CD4-positive, alpha-beta memory T cell (primary cell): ENCODE measurements around the gene HMX1. TPM values are rescaled to one million over a fixed set of nuclear protein-coding genes. Genes with fewer than 3 reads are reported as not detected.
A peak's percentile ranks its signal among the peaks of the same experiment; 100 is the strongest.

ENCODE experiments used
- CTCF ChIA-PET: fragments of 350-600 bp; sonication (Branson Sonifier 250); formaldehyde crosslinking; loops from one replicate; lab custom pipeline; 2021; ENCODE audit warnings: inconsistent platforms; ENCODE audit not compliant: partially characterized antibody; lab: Charles Lee
- POLR2A ChIA-PET: fragments of 350-600 bp; sonication (Branson Sonifier 250); formaldehyde crosslinking; loops from one replicate; lab custom pipeline; 2021; ENCODE audit not compliant: partially characterized antibody; lab: Charles Lee
- DNase-seq, 5 donors: peaks; one replicate each; pipeline versions ENCODE4 v3.0.0 to v3.0.0-alpha.2; 2020 to 2022; ENCODE audit warnings: mixed read lengths in 1 of 5
- H3K27ac ChIP-seq: one replicate; pipeline ENCODE4 v1.7.0; 2013; ENCODE audit warnings: low read depth, low read length
- H3K27me3 ChIP-seq: 2 replicates; pipeline ENCODE4 v1.7.0; 2013; ENCODE audit warnings: mild to moderate bottlenecking, low read length, moderate library complexity; ENCODE audit not compliant: insufficient read depth
- H3K36me3 ChIP-seq: 2 replicates; pipeline ENCODE4 v1.7.0; 2013; ENCODE audit warnings: mild to moderate bottlenecking, low read length, moderate library complexity; ENCODE audit not compliant: insufficient read depth
- H3K4me1 ChIP-seq: 2 replicates; pipeline ENCODE4 v1.7.0; 2013; ENCODE audit warnings: mild to moderate bottlenecking, low read length, moderate library complexity; ENCODE audit not compliant: insufficient read depth
- H3K4me3 ChIP-seq, 2 donors: one replicate each; pipeline ENCODE4 v1.7.0; 2013; ENCODE audit warnings: low read length in 2 of 2, mild to moderate bottlenecking in 1 of 2
- H3K9me3 ChIP-seq, 2 donors: one replicate each; pipeline ENCODE4 v1.7.0; 2013; ENCODE audit warnings: low read length in 2 of 2, control low read depth in 1 of 2; ENCODE audit not compliant: control insufficient read depth in 1 of 2
- H3K27ac Mint-ChIP-seq, 7 donors: one replicate each; pipeline ENCODE4 v1.8.0; 2020 to 2021; ENCODE audit warnings: mixed read lengths in 7 of 7, mild to moderate bottlenecking in 6 of 7, inconsistent platforms in 3 of 7, moderate library complexity in 3 of 7
- H3K27me3 Mint-ChIP-seq, 2 donors: one replicate each; pipeline ENCODE4 v1.8.0; 2020 to 2021; ENCODE audit warnings: mixed read lengths in 2 of 2
- H3K36me3 Mint-ChIP-seq, 2 donors: one replicate each; pipeline ENCODE4 v1.8.0; 2020 to 2021; ENCODE audit warnings: mixed read lengths in 2 of 2, inconsistent platforms in 1 of 2, mild to moderate bottlenecking in 1 of 2
- H3K4me1 Mint-ChIP-seq, 4 donors: one replicate each; pipeline ENCODE4 v1.8.0; 2020 to 2021; ENCODE audit warnings: mixed read lengths in 4 of 4, mild to moderate bottlenecking in 1 of 4
- H3K4me3 Mint-ChIP-seq, 8 donors: one replicate each; pipeline ENCODE4 v1.8.0; 2020 to 2021; ENCODE audit warnings: mixed read lengths in 8 of 8, mild to moderate bottlenecking in 7 of 8, moderate library complexity in 6 of 8, inconsistent platforms in 3 of 8
- H3K9me3 Mint-ChIP-seq, 8 donors: one replicate each; pipeline ENCODE4 v1.8.0; 2020 to 2021; ENCODE audit warnings: mixed read lengths in 8 of 8, mild to moderate bottlenecking in 5 of 8, inconsistent platforms in 3 of 8, moderate library complexity in 1 of 8
- intact Hi-C: fragments of 100-400 bp; cut with micrococcal nuclease; formaldehyde crosslinking; loops from one replicate; pipeline ENCODE4 v1.15.1; 2023
- polyA plus RNA-seq, 2 donors: library from polyadenylated mRNA; unstranded; fragments of 300-500 nt; fragmentation: Illumina TruSeq; gene quantifications; one replicate each; pipeline ENCODE4 v1.2.3, GENCODE V29; 2021
- total RNA-seq, 2 experiments: library from RNA; stranded (reverse); gene quantifications; one replicate each; pipeline ENCODE4 v1.2.3, GENCODE V29; 2021

The HMX1 gene
- total and polyA plus RNA-seq, 4 experiments from 2014 or later, result not detected

DNA sequence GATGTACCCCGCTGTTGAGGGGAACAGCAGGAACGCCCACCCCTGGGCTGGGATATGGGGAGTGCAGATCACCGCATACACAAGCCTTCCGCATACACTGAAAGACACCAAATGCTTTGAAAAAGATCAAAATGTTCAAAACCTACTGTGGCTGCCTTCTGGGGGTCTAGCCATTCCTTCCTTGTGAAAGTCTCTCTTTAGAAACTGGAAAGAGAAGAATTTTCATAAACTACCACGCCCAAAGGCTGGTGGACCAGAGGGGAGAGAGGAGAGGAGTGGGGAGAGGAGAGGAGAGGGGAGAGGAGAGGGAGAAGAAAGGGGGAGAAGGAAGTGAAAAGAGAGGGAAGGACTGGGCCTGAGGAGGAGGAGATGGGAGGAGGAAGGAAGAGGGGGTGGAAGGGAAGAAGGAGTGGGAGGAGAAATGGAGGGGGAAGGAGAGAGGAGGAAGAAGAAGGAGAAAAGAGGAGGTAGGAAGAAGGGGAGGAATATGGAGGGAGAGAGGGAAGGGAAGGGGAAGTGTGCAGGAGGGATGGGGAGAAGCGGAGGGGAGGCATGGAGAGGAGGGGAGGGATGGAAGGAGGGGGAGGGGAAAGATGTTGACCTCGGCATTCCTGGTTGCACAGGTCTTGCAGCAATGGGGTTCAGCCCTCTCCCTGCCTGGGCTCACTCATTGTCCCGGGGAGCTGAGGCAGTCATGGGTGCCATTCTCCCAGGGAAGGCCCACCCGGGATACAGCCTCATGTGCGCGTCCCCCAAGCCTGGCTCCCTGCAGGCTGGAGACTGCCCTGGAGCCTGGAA, 5.5 kb upstream of the HMX1 start:
- H3K4me3 Mint-ChIP-seq, result no peak overlapping the region
- H3K36me3 ChIP-seq, result no peaks in the 10 kb centered on the region
- no peaks in the 10 kb centered on the region for H3K36me3 Mint-ChIP-seq
- intact Hi-C loops, result no loop called here
- H3K27ac Mint-ChIP-seq, result no peak overlapping the region
- H3K4me1 Mint-ChIP-seq, result peaks cover 3 to 8% (median 6%) of the 10 kb centered on the region in 4 donors
- H3K27me3 Mint-ChIP-seq, result peaks cover 31 to 42% of the 10 kb centered on the region in 2 donors
- H3K27ac ChIP-seq, result no peak overlapping the region
- H3K27me3 ChIP-seq, result peaks cover 4% of the 10 kb centered on the region
- no peaks in the 10 kb centered on the region for H3K4me1 ChIP-seq
- POLR2A ChIA-PET, result no interaction called here
- DNase-seq, result no peak
- H3K4me3 ChIP-seq, result no peak overlapping the region
- CTCF ChIA-PET, result no interaction called here
- H3K9me3 ChIP-seq, result no peaks in the 10 kb centered on the region
- H3K9me3 Mint-ChIP-seq, result peaks cover 0 to 3% (median 0%) of the 10 kb centered on the region in 8 donors

DNA sequence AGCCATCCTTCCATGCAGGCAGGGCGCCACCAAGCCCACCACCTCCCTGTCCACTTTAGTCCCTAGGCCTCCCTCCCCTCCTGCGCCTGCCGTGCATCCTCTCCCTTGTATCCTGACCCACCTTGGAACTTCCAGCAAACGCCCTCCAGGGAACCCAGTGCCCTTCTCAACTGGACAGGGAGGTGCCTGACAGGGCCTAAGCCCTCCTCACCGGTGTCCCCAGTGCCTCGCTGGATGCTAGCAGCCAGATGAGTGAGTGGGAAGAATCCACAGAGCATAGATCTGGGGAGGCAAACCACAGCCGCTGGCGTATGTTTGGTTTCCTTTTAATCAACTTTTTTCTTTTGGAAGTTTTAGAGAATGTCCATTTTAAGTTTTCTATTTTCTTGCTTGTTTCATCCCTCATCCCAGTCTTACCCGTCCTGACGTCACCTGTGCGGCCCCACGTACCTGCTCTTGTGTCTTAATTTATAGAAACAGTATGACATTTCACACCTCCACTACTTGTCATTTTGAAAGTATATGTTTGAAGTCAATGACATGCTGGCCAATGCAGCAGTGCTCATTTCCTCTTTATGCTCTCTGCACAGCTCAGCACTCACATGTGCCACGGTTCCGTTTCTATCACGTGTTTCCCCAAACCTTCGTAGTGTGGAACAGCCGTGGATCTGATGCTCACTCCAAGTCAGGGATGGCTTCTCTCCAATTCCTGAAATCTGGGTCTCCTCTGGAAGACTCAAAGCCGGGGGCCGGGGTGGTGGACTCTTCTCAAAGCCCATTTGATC, 3.4 kb upstream of the HMX1 start:
- peak overlapping the region in 1 of 8 donors; percentile 17 for H3K4me3 Mint-ChIP-seq

DNA sequence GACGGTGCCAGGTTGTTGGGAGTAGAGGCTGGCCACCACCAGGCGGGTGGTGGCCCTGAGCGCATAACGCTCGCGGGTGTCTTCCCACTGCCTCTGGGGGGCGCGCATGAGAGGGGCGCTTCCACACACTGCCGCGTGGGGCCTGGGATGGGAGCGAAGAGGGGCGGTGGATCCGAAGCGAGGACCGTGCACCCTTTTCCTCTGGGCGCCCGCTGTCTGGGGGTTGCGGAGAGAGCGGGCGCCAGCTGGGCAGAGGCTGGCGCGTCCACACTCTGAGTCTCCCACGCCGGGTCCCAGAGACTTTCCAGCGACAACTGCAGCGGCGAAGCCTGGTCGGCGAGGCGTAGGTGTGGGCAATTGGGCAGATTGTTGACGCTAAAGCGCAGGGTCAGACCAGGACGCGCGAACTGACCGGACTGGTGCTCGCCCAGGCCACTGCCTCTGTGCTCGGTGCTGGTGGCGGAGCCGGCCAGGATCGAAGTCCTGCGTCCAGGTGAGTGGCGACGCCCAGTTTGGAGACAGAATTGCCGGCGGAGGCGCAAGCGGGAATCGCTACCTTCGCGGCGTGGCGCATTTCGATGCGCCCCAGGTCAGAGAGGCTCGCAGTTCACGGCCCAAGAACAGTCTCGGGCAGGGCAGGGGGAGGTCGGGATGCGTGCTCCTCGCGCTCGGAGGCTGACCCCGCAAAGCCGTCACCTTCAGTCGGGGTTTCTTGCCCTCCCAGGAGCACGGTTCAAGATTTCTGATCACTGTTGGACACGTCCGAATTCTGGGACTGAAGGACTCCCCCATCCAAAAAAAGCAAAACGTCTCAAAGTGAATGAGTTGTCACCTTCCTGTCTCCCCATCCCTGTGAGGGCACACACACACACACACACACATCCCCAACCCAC, 2.6 kb upstream of the HMX1 start:
- no peak overlapping the region for H3K4me3 ChIP-seq
- H3K4me1 ChIP-seq, result no peaks in the 10 kb centered on the region
- POLR2A ChIA-PET, result no interaction called here
- CTCF ChIA-PET, result no interaction called here
- no peak overlapping the region for H3K4me3 Mint-ChIP-seq
- peaks cover 4% of the 10 kb centered on the region for H3K27me3 ChIP-seq
- peaks cover 5 to 11% (median 7%) of the 10 kb centered on the region in 4 donors for H3K4me1 Mint-ChIP-seq
- no peak overlapping the region for H3K27ac Mint-ChIP-seq
- intact Hi-C loops, result no loop called here
- H3K9me3 ChIP-seq, result no peaks in the 10 kb centered on the region
- no peak overlapping the region for H3K27ac ChIP-seq
- no peaks in the 10 kb centered on the region for H3K36me3 Mint-ChIP-seq
- no peak for DNase-seq
- H3K27me3 Mint-ChIP-seq, result peaks cover 38 to 46% of the 10 kb centered on the region in 2 donors
- peaks cover 0 to 2% (median 0%) of the 10 kb centered on the region in 8 donors for H3K9me3 Mint-ChIP-seq
- no peaks in the 10 kb centered on the region for H3K36me3 ChIP-seq

More for the DNA sequence above, 3.4 kb upstream of the HMX1 start:
- Mint-ChIP-seq H3K9me3 (peaks cover 0 to 2% (median 0%) of the 10 kb centered on the region in 8 donors), H3K27ac (no peak overlapping the region), H3K36me3 (no peaks in the 10 kb centered on the region), H3K27me3 (peaks cover 36 to 45% of the 10 kb centered on the region in 2 donors), H3K4me1 (peaks cover 5 to 11% (median 6%) of the 10 kb centered on the region in 4 donors)
- intact Hi-C loops, result no loop called here
- POLR2A ChIA-PET, result no interaction called here
- no peak overlapping the region for H3K27ac ChIP-seq
- CTCF ChIA-PET, result no interaction called here
- no peak overlapping the region for H3K4me3 ChIP-seq
- peaks cover 4% of the 10 kb centered on the region for H3K27me3 ChIP-seq
- DNase-seq, result no peak
- no peaks in the 10 kb centered on the region for H3K4me1 ChIP-seq
- no peaks in the 10 kb centered on the region for H3K36me3 ChIP-seq
- no peaks in the 10 kb centered on the region for H3K9me3 ChIP-seq

DNA sequence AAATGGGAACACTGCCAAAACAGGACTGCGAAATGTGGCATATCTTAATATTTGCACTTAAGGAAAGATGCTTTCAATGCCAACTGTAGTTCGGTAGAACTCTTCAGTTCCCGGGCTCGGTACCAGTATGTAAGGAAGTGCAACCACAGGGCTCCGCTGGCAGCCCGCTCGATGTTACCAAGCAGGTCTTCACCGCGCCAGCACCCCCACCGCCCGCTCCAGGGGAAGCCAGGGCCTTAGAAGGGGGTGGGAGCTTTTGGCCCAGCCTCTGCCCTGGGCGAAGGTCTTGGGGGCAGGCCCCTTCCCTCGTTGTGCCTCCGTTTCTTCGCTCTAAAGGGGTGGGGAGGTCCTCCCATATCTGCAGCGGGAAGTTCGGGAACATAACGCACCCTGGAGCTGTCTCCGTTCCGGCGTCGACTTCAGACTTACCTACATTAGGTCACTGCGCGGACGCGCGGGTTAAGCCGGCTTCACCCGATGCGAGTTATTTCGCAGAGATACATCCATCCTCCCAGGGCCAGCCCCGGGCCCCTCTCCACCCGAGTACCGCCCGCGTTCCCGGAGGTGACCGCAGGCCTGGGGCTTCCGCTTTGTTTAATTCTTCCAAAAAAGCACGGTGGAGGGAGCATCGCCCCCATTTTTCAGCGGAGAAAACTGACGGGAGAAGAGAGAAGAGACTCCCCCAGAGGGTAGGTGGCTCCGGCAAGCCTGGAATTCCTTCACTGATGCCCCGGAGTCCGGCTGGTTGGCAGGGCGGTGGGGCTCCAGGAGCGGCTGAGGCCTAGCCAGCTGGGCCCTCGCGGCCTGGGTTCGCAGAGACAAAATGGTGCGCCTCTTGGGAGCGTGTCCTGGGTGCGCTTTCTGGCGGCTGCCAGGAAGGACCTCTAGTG, 1.0 kb upstream of the HMX1 start:
- peaks cover 4% of the 10 kb centered on the region for H3K27me3 ChIP-seq
- Mint-ChIP-seq H3K9me3 (peaks cover 0 to 3% (median 0%) of the 10 kb centered on the region in 8 donors), H3K4me3 (peak overlapping the region in 1 of 8 donors; percentile 5), H3K27me3 (peaks cover 42 to 47% of the 10 kb centered on the region in 2 donors), H3K27ac (no peak overlapping the region), H3K4me1 (peaks cover 5 to 13% (median 9%) of the 10 kb centered on the region in 4 donors), H3K36me3 (no peaks in the 10 kb centered on the region)
- no peaks in the 10 kb centered on the region for H3K36me3 ChIP-seq
- POLR2A ChIA-PET, result no interaction called here
- H3K4me3 ChIP-seq, result no peak overlapping the region
- H3K9me3 ChIP-seq, result no peaks in the 10 kb centered on the region
- H3K27ac ChIP-seq, result no peak overlapping the region
- DNase-seq, result no peak
- intact Hi-C loops, result no loop called here
- CTCF ChIA-PET, result no interaction called here
- no peaks in the 10 kb centered on the region for H3K4me1 ChIP-seq

DNA sequence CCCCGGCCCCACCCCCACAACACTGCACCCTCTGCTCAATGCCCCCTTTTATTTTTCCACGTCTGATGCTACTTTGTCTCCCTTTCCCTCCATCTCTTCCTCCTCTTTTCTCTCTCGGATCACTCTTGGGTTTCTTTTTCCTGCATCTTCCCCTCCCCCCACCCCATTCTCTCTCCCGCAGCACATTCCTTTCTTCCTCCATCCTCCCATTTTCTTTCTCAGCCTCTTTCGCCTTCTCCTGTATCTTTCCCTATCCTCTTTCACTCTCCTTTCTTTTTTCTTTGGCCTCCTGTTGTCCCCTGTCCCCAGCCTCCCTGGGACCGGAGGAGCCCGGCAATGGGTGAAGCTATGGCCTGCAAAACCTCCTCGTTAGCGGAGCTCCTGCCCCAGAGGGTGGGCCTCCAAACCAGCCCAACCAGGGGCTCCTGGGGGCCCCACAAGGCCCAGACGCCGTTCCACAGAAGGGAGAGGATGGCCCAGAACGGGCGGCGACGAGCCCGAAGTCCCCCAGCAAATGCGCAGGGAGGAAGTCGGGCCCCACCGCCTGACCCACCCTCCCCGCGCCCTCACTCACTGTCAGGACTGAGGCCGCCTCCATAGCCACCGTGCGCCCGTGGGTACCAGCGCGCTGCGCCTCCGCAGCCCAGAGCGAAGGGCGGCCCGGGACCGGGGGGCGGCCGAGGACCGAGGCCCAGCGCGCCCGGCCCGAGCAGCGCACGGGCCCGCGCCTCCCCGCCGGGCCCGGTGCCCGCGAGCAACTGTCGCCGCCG, 807 bp downstream of the HMX1 start:
- DNase-seq, result no peak
- Mint-ChIP-seq H3K27me3 (peaks cover 42 to 44% of the 10 kb centered on the region in 2 donors), H3K9me3 (peaks cover 0 to 3% (median 0%) of the 10 kb centered on the region in 8 donors), H3K27ac (peak overlapping the region in 1 of 7 donors; percentile 79), H3K36me3 (no peaks in the 10 kb centered on the region), H3K4me1 (peaks cover 6 to 13% (median 10%) of the 10 kb centered on the region in 4 donors), H3K4me3 (peak overlapping the region in 1 of 8 donors; percentile 13)
- H3K9me3 ChIP-seq, result no peaks in the 10 kb centered on the region
- no peaks in the 10 kb centered on the region for H3K4me1 ChIP-seq
- H3K36me3 ChIP-seq, result no peaks in the 10 kb centered on the region
- CTCF ChIA-PET, result no interaction called here
- H3K27ac ChIP-seq, result no peak overlapping the region
- H3K4me3 ChIP-seq, result no peak overlapping the region
- intact Hi-C loops, result no loop called here
- POLR2A ChIA-PET, result no interaction called here
- peaks cover 4% of the 10 kb centered on the region for H3K27me3 ChIP-seq
